ENCODE results near the gene PATZ1. TPM values are rescaled to one million over a fixed set of nuclear protein-coding genes. Genes with fewer than 3 reads are reported as not detected.
A peak's percentile ranks its signal among the peaks of the same experiment; 100 is the strongest.

PATZ1 gene
- total and polyA plus RNA-seq, 5 donors: 8.4 to 16.4 (median 13.6) TPM

DNA sequence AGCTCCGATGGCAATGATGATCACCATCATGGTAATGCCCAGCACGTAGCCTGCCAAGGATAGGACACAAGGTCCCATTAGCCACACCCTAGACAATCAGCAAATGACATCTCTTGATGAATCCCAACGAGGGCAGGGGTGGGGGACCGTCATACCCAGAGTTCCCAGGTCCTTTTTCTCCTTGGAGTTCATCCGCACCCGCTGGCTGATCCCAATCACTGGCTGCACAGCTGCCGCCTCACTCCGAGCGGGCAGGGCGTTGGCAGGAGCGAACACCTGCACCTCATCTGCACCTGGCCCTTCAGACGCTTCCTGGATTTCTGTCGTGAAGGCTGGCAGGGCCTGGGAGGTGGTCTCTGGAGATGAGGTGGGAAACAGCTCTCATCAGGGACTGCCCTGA lies 56.8 kb downstream of the PATZ1 start:
- DNase-seq (peak in 1 of 3 donors; percentile 68), ATAC-seq (no peak)
- Histone ChIP-seq H3K4me1 (ENCODE audit: control insufficient read depth, insufficient read depth, low read length) (peaks cover 4% of the 10 kb centered on the region), H3K27me3 (ENCODE audit: control insufficient read depth, insufficient read depth) (no peaks in the 10 kb centered on the region), H3K9me3 (ENCODE audit: control insufficient read depth, low read length) (no peaks in the 10 kb centered on the region), H3K4me3 (ENCODE audit: low read length) (no peak overlapping the region), H3K27ac (ENCODE audit: low read length) (peak overlapping the region; percentile 70)
- 84% methylated on average over 13 of the region's 13 CpGs for WGBS
- intact Hi-C loops (cut with DNase I): no loop called here

DNA sequence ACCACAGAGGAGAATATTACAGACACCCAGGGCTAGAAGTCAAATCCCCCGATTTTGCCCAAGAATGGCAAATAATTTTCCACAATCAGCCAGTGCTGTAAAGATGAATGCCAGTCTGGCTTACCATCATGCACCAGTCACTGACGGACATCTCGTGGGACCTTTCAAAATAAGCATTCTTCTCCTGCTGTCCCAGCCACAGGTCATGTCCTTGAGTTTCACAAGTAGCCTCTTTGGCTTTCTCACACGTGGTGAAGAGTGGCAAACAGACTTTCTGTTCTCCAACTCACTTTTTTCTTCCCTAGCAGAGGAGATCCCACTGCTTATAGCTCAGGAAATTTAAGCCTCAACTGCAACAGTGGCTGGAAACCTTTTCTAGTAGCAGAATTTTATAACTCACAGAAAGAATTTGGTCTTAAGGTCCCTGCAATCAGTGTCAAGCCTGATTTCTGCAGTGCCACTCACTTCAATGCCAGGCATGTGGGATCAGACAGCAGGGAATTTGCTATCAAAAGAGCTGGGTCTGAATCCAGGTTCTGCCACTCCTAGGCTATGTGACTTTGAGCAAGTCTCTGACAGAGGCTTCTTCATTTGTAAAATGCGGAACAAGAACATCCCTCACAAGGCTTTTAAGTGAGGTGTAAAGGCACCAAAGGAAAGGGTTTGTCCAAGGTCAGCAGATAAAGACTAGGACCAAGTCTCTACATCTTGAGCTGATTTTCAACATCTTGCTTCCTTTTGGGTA lies 57.5 kb downstream of the PATZ1 start:
- no peaks in the 10 kb centered on the region for H3K27me3 ChIP-seq (ENCODE audit: control insufficient read depth, insufficient read depth)
- H3K27ac ChIP-seq (ENCODE audit: low read length): peak overlapping the region; percentile 70
- ATAC-seq (no peak), DNase-seq (no peak)
- WGBS: 57% methylated on average over 5 of the region's 5 CpGs
- intact Hi-C loops (cut with DNase I): no loop called here
- H3K9me3 ChIP-seq (ENCODE audit: control insufficient read depth, low read length): no peaks in the 10 kb centered on the region
- no peak overlapping the region for H3K4me3 ChIP-seq (ENCODE audit: low read length)
- H3K4me1 ChIP-seq (ENCODE audit: control insufficient read depth, insufficient read depth, low read length): peaks cover 4% of the 10 kb centered on the region

DNA sequence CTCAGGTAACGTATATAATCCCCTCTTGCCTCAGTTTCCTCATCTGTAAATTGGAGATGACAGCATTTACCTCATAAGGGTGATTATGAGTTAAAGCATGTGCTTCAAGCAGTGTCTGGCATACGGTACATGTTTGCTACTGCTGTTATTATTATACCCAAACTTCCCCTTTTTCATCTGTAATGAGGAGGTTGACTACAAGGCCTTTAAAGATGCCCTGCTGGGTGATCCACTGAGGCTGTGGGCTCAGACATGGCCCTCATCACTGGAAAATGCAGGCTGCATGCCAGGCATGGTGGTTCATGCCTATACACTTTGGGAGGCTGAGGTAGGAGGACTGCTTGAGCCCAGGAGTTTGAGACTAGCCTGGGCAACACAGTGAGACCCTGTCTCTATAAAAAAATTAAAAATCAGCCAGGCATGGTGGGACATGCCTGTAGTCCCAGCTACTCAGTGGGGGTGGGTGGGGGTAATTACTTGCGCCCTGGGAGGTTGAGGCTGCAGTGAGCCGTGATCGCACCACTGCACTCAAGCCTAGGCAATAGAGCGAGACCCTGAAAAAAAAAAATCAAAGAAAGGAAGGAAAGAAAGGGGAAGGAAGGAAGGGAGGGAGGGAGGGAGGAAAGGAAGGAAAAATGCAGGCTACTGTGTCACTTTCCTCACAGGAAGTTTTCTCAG lies 58.2 kb downstream of the PATZ1 start:
- DNase-seq (no peak), ATAC-seq (no peak)
- peaks cover 4% of the 10 kb centered on the region for H3K4me1 ChIP-seq (ENCODE audit: control insufficient read depth, insufficient read depth, low read length)
- no peak overlapping the region for H3K4me3 ChIP-seq (ENCODE audit: low read length)
- H3K27me3 ChIP-seq (ENCODE audit: control insufficient read depth, insufficient read depth): no peaks in the 10 kb centered on the region
- 85% methylated on average over 6 of the region's 6 CpGs for WGBS
- intact Hi-C loops (cut with DNase I): no loop called here
- H3K27ac ChIP-seq (ENCODE audit: low read length): no peak overlapping the region
- H3K9me3 ChIP-seq (ENCODE audit: control insufficient read depth, low read length): no peaks in the 10 kb centered on the region

DNA sequence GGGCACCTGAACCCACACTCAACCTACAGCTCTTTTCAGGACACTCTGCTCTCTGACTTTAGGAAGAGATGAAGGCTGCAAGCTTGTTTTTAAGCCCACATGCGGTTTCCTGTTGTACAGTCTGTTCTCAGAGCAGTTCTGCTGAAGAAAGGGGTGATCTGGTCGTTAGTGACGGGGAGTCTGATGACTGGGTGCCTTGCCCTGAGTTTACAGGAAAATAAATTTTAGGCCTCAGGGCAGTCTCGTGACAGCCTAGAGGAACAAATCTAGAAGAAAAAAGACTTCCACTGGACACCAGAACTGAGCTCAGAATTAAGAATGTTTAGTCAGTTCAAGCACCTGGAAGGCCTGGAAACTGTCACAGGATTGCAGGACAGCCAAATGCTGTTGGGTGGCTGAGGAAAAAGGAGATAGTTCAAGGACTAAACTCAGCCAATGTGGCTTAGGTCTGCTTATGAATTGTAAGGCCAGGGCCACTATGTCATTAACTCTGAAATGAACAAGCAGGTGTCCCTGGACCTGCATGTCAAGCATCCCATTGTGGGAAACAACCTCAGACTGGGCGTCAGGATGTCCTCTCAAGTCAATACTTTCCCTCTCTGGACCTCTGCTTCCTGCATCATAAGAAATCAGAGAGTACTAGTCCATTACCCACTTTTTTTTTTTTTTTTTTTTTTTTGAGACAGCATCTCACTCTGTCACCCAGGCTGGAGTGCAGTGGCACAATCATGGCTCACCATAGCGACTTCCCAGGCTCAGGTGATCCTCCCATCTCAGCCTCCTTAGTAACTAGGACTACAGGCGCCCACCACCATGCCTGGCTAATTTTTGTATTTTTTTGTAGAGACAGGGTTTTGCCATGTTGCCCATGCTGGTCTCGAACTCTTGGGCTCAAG lies 59.5 kb downstream of the PATZ1 start:
- intact Hi-C loops (cut with DNase I): no loop called here
- Histone ChIP-seq H3K9me3 (ENCODE audit: control insufficient read depth, low read length) (no peaks in the 10 kb centered on the region), H3K4me3 (ENCODE audit: low read length) (no peak overlapping the region), H3K27me3 (ENCODE audit: control insufficient read depth, insufficient read depth) (no peaks in the 10 kb centered on the region), H3K27ac (ENCODE audit: low read length) (peak overlapping the region; percentile 3), H3K4me1 (ENCODE audit: control insufficient read depth, insufficient read depth, low read length) (peaks cover 4% of the 10 kb centered on the region)
- DNase-seq: no peak
- no peak for ATAC-seq
- WGBS: 86% methylated on average over 8 of the region's 8 CpGs

DNA sequence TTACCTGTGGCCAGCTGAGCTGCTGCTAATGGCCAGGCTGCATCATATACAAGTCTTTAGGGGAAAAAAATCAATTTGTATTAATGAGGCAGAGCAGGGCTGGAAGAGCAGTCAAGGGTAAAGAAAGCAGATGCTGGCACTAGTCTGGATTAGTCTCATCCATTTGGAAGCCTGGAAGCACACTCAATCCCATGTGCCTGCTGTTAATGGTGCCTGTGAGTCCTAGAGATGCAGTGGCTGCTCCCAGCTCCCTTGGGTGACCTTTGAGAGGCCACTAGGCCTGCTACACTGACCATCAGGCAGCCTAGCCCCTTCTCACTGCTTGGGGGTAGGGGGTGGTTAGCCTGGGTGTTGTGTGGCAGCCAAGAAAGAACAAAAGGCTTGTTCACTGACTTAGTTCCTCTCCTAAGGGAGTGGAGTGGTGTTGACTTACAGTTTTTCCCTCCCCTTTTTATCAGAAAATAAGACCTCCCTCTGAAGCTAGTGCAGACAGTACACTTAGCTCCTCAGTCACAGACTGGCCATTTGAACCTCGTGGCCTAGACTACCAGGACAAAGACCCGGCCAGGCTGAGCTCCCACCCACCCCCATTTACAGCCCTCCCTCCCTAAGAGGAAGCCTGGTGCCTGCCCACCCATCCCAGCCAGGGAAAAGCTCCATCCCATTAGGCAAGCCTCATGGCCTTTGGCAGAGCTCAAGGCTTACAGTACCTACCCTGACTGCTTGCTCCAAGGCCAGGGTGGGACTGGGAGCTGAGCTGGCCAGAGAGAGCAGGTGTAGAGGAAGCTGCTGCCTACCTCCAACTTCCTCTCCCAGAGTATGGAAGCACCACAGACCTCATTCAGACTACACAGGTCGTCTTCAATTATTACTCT lies 61.6 kb downstream of the PATZ1 start:
- Histone ChIP-seq H3K4me1 (ENCODE audit: control insufficient read depth, insufficient read depth, low read length) (no peaks in the 10 kb centered on the region), H3K9me3 (ENCODE audit: control insufficient read depth, low read length) (no peaks in the 10 kb centered on the region), H3K27ac (ENCODE audit: low read length) (no peak overlapping the region), H3K4me3 (ENCODE audit: low read length) (no peak overlapping the region), H3K27me3 (ENCODE audit: control insufficient read depth, insufficient read depth) (no peaks in the 10 kb centered on the region)
- ATAC-seq: peak in 1 of 2 donors; percentile 9
- DNase-seq: no peak
- WGBS: 39% methylated on average over 3 of the region's 3 CpGs
- intact Hi-C loops (cut with DNase I): no loop called here

DNA sequence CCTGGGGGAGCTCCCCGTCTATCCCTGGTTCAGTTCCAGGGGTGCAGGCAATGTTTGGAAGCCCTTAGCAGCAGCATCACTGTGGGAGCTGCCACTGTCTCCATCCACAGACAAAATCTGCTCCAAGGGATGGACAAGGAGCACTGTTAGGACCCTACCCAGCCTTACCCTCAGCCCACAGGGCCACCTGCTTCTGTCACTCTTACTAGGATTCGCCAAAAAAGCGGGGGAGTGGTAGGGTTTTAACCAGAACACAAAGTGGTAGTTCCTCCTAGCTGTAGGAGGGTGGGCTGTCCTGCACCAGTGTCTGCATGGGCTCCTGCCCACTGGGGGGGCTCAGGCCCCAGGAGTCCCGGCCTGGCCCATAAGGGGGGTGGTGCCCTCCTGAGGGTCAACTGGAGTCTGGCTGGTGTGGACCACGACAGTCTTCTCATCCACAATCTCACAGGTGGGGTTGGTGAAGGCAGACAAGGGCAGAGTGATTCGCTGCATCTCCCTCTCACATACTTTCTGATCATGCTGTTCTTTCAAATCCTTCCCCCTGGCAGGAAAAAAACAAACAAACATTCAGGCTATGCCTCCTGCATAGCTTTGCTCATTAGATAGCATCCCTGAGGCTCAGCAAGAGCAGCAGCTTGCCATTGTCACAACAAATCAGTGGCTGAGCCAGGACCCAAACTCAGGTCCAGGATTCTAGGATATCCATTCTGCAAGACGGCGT lies 63.2 kb downstream of the PATZ1 start:
- no peak for ATAC-seq
- intact Hi-C loops (cut with DNase I): no loop called here
- Histone ChIP-seq H3K27ac (ENCODE audit: low read length) (no peak overlapping the region), H3K4me1 (ENCODE audit: control insufficient read depth, insufficient read depth, low read length) (no peaks in the 10 kb centered on the region), H3K9me3 (ENCODE audit: control insufficient read depth, low read length) (no peaks in the 10 kb centered on the region), H3K4me3 (ENCODE audit: low read length) (no peak overlapping the region), H3K27me3 (ENCODE audit: control insufficient read depth, insufficient read depth) (no peaks in the 10 kb centered on the region)
- WGBS: 76% methylated on average over 8 of the region's 8 CpGs
- DNase-seq: no peak

DNA sequence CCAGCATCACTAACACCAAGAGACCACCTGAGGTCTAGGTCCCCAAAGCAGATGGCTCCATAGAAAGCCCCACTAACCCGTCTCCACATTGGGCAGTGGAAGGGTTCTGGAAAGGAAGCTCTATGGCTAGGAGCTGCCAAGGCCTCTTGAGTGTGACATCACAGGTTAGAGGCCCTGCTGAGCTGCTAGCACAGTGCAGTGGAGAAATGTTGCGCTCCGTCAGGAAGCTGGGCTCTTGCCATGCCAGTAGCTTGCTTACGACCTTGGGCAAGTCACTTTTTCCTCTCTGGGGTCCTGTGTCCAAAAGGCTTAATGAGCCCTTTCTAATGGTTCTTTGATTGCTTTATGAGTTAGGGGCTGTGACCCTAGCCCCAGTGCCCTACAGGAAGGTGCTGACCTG lies 64.4 kb downstream of the PATZ1 start:
- H3K4me1 ChIP-seq (ENCODE audit: control insufficient read depth, insufficient read depth, low read length): no peaks in the 10 kb centered on the region
- DNase-seq: no peak
- no peaks in the 10 kb centered on the region for H3K27me3 ChIP-seq (ENCODE audit: control insufficient read depth, insufficient read depth)
- ATAC-seq: peak; percentile 12 to 47
- H3K9me3 ChIP-seq (ENCODE audit: control insufficient read depth, low read length): no peaks in the 10 kb centered on the region
- no peak overlapping the region for H3K4me3 ChIP-seq (ENCODE audit: low read length)
- intact Hi-C loops (cut with DNase I): no loop called here
- H3K27ac ChIP-seq (ENCODE audit: low read length): peak overlapping the region; percentile 21
- WGBS: 44% methylated on average over 4 of the region's 4 CpGs

DNA sequence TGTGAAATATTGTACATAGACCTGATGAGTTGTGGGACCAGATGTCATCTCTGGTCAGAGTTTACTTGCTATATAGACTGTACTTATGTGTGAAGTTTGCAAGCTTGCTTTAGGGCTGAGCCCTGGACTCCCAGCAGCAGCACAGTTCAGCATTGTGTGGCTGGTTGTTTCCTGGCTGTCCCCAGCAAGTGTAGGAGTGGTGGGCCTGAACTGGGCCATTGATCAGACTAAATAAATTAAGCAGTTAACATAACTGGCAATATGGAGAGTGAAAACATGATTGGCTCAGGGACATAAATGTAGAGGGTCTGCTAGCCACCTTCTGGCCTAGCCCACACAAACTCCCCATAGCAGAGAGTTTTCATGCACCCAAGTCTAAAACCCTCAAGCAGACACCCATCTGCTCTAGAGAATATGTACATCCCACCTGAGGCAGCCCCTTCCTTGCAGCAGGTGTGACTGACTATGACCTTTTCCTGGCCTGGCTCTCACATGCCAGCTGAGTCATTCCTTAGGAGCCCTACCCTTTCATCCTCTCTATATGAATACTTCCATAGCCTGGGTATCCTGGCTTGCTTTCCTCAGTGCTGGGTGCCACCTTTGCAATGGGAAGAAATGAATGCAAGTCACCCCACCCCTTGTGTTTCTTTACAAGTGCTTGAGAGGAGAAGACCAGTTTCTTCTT lies 66.2 kb downstream of the PATZ1 start:
- no peaks in the 10 kb centered on the region for H3K4me1 ChIP-seq (ENCODE audit: control insufficient read depth, insufficient read depth, low read length)
- no peak overlapping the region for H3K4me3 ChIP-seq (ENCODE audit: low read length)
- no peak for DNase-seq
- intact Hi-C loops (cut with DNase I): no loop called here
- ATAC-seq: no peak
- no peak overlapping the region for H3K27ac ChIP-seq (ENCODE audit: low read length)
- H3K27me3 ChIP-seq (ENCODE audit: control insufficient read depth, insufficient read depth): no peaks in the 10 kb centered on the region
- no peaks in the 10 kb centered on the region for H3K9me3 ChIP-seq (ENCODE audit: control insufficient read depth, low read length)

DNA sequence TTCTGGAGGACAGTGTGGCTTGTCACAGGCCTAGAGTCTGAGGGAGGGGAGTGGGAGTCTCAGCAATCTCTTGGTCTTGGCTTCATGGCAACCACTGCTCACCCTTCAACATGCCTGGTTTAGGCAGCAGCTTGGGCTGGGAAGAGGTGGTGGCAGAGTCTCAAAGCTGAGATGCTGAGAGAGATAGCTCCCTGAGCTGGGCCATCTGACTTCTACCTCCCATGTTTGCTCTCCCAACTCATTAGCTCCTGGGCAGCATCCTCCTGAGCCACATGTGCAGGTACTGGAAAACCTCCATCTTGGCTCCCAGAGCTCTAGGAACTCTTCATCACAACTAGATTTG lies 66.8 kb downstream of the PATZ1 start:
- Histone ChIP-seq H3K27me3 (ENCODE audit: control insufficient read depth, insufficient read depth) (no peaks in the 10 kb centered on the region), H3K4me3 (ENCODE audit: low read length) (no peak overlapping the region), H3K27ac (ENCODE audit: low read length) (no peak overlapping the region), H3K9me3 (ENCODE audit: control insufficient read depth, low read length) (no peaks in the 10 kb centered on the region), H3K4me1 (ENCODE audit: control insufficient read depth, insufficient read depth, low read length) (no peaks in the 10 kb centered on the region)
- no peak for DNase-seq
- ATAC-seq: no peak
- intact Hi-C loops (cut with DNase I): no loop called here
